Suprapubic skin (tissue), 4 donors: Measurements from ENCODE around the gene CHMP4A.

Experiments used
- CTCF ChIP-seq, 2 donors: fragments of 200-600 bp in 1 of 2; fragments of 450-650 bp in 1 of 2; sonication (generic) in 1 of 2; IDR thresholded peaks; one replicate each; pipeline ENCODE4 v1.5.1; 2016 to 2019; ENCODE audit warnings: antibody characterized with exemption in 2 of 2, mild to moderate bottlenecking in 1 of 2, moderate library complexity in 1 of 2
- EP300 ChIP-seq: sonication (generic); formaldehyde crosslinking; IDR thresholded peaks from one replicate; pipeline ENCODE4 v1.6.1; 2017; ENCODE audit warnings: antibody characterized with exemption
- POLR2A ChIP-seq, 2 donors: fragments of 450-650 bp; IDR thresholded peaks; one replicate each; pipeline ENCODE4 v1.6.1; 2017; ENCODE audit warnings: antibody characterized with exemption in 2 of 2, mild to moderate bottlenecking in 2 of 2, moderate library complexity in 2 of 2
- POLR2AphosphoS5 ChIP-seq, 3 donors: sonication (generic); formaldehyde crosslinking; IDR thresholded peaks; one replicate each; pipeline ENCODE4 v1.6.1; 2017; ENCODE audit warnings: antibody characterized with exemption in 3 of 3

DNA sequence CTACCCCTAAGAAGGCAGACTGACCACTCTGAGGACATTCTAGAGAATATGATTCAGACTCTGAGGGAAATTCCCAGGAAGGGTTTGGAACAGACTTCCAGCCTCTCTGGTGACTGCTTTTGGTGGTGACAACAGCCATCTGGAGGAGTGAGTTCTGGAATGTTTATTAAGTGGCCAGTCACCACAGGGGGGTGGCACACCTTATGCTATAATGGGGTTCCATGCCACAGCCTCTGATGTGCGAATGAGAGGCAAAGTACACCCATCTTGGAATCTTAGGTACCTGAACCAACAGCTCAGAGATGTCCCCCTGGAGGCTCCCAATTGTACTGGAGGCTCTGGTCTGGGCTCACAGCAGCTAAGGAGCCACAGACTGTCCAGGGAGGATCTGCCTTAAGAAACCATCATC lies 38.6 kb upstream of the CHMP4A start:
- TF ChIP-seq POLR2A (IDR thresholded peaks at IDR 0.05), result no peak
- no peak for TF ChIP-seq CTCF (IDR thresholded peaks at IDR 0.05)
- TF ChIP-seq EP300, result no peak
- TF ChIP-seq POLR2AphosphoS5 (IDR thresholded peaks at IDR 0.05), result no peak
